Measurements from ENCODE around the gene BLNK.

DNA sequence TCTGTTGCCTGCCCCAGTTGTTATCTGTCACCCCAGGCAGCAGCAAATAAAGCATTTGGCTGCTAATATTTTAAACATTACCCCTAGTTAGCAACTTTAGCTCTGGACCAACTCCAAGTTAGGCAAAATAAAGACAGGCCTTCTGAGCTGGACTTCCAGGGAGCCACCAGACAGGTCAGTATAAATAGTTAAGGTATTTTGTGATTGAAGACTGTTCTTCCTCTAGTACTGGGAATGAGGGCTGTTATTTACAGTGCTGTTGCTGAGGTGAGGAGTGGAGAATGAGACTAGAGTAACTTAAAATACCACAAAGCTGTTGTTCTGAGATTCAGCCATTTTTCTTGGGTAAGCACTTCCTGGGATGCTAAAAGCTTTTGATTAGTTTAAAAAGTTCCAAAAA, 101.1 kb downstream of the BLNK start:
- TF ChIP-seq FOXM1 (IDR thresholded peaks at IDR 0.05; ENCODE audit: borderline replicate concordance) (no peak), NFRKB (IDR thresholded peaks at IDR 0.05) (no peak), LEF1 (IDR thresholded peaks at IDR 0.05; ENCODE audit: borderline replicate concordance) (no peak), ZNF384 (IDR thresholded peaks at IDR 0.05) (no peak), BHLHE40 (IDR thresholded peaks at IDR 0.05; ENCODE audit: borderline replicate concordance) (no peak)
